HepG2 (cell line): ENCODE measurements around the gene C20orf204. TPM values are rescaled to one million over a fixed set of nuclear protein-coding genes. Genes with fewer than 3 reads are reported as not detected.

Experiments used
- ASH2L ChIP-seq: fragments of 300-600, 200-600 bp; sonication (generic); IDR thresholded peaks from 2 replicates; pipeline ENCODE4 v1.7.0; 2017; ENCODE audit warnings: low read depth, mild to moderate bottlenecking, moderate library complexity, mixed read lengths, low read length; ENCODE audit not compliant: insufficient read length
- BHLHE40 ChIP-seq: IDR thresholded peaks from 2 replicates; pipeline ENCODE4 v1.6.1; 2011; ENCODE audit warnings: low read length, improper control_type of control experiment
- CBFB ChIP-seq: sonication (generic); formaldehyde crosslinking; IDR thresholded peaks from 2 replicates; pipeline ENCODE4 v1.4.0; 2020; ENCODE audit warnings: missing genetic modification reagents
- CBX5 ChIP-seq: sonication (generic); formaldehyde crosslinking; IDR thresholded peaks from 2 replicates; pipeline ENCODE4 v1.4.0; 2020; ENCODE audit warnings: missing genetic modification reagents, borderline replicate concordance
- CREB1 ChIP-seq, 2 experiments: fragments of 450-650 bp in 1 of 2; IDR thresholded peaks; 2 replicates each; pipeline ENCODE4 v1.6.1; 2016 to 2017; ENCODE audit warnings: control low read depth in 1 of 2, mild to moderate bottlenecking in 1 of 2, missing compliant biosample characterization in 1 of 2, missing genetic modification characterization in 1 of 2
- FLYWCH1 ChIP-seq: sonication (generic); formaldehyde crosslinking; IDR thresholded peaks from 2 replicates; pipeline ENCODE4 v1.8.1; 2023; ENCODE audit warnings: mild to moderate bottlenecking, missing genetic modification reagents
- KLF9 ChIP-seq: IDR thresholded peaks from 2 replicates; pipeline ENCODE4 v1.6.1; 2016; ENCODE audit warnings: low read depth
- NFYC ChIP-seq: IDR thresholded peaks from 2 replicates; pipeline ENCODE4 v1.6.1; 2016; ENCODE audit warnings: missing genetic modification reagents, missing compliant biosample characterization
- NR2C2 ChIP-seq: sonication (generic); formaldehyde crosslinking; IDR thresholded peaks from 2 replicates; pipeline ENCODE4 v1.4.0; 2020; ENCODE audit warnings: missing genetic modification reagents, mild to moderate bottlenecking, moderate library complexity, borderline replicate concordance
- NR2F6 ChIP-seq, 2 experiments: IDR thresholded peaks; 2 replicates each; pipeline ENCODE4 v1.6.1; 2016; ENCODE audit warnings: antibody characterized with exemption in 1 of 2, mild to moderate bottlenecking in 1 of 2
- PHF20 ChIP-seq: sonication (generic); formaldehyde crosslinking; IDR thresholded peaks from 2 replicates; pipeline ENCODE4 v1.5.0; 2020; ENCODE audit warnings: mild to moderate bottlenecking, missing genetic modification reagents
- SOX5 ChIP-seq: IDR thresholded peaks from 2 replicates; pipeline ENCODE4 v1.6.1; 2016; ENCODE audit warnings: borderline replicate concordance
- ZNF136 ChIP-seq: sonication (generic); formaldehyde crosslinking; IDR thresholded peaks from 2 replicates; pipeline ENCODE4 v1.8.1; 2022; ENCODE audit warnings: low read depth, mild to moderate bottlenecking, moderate library complexity, missing genetic modification reagents
- ZNF232 ChIP-seq: sonication (generic); formaldehyde crosslinking; IDR thresholded peaks from 2 replicates; pipeline ENCODE4 v1.4.0; 2020; ENCODE audit warnings: missing genetic modification reagents, borderline replicate concordance
- ZNF264 ChIP-seq: sonication (generic); formaldehyde crosslinking; IDR thresholded peaks from 2 replicates; pipeline ENCODE4 v1.4.0; 2020; ENCODE audit warnings: missing genetic modification reagents
- ZNF460 ChIP-seq: sonication (generic); formaldehyde crosslinking; IDR thresholded peaks from 2 replicates; pipeline ENCODE4 v1.5.1; 2020; ENCODE audit warnings: missing genetic modification reagents, mild to moderate bottlenecking, borderline replicate concordance
- ZNF496 ChIP-seq: sonication (generic); formaldehyde crosslinking; IDR thresholded peaks from 2 replicates; pipeline ENCODE4 v1.8.1; 2023; ENCODE audit warnings: mild to moderate bottlenecking, moderate library complexity, missing genetic modification reagents; ENCODE audit not compliant: insufficient replicate concordance
- ZNF788 ChIP-seq: sonication (generic); formaldehyde crosslinking; IDR thresholded peaks from 2 replicates; pipeline ENCODE4 v1.5.0; 2020; ENCODE audit warnings: mild to moderate bottlenecking, missing genetic modification reagents, borderline replicate concordance
- polyA plus RNA-seq, 8 experiments: library from polyadenylated mRNA; depleted of rRNA in 3 of 8; stranded (reverse) in 7 of 8; unstranded in 1 of 8; fragments of >200 nt; fragmentation: Illumina TruSeq in 4 of 8; extraction: Trizol in 4 of 8; gene quantifications; 2 replicates each; pipeline versions ENCODE4 v1.2.1 to v1.2.3, GENCODE V29; 2011 to 2016; ENCODE audit warnings: low read depth in 4 of 8, missing spikeins in 1 of 8, mixed read lengths in 1 of 8; ENCODE audit not compliant: insufficient read depth in 1 of 8
- total RNA-seq, 5 experiments: library from RNA; depleted of rRNA; stranded (reverse); fragments of >200 nt; fragmentation: Illumina TruSeq; extraction: Trizol; gene quantifications; 2 replicates each; pipeline ENCODE4 v1.2.3, GENCODE V29; 2016; ENCODE audit warnings: low read depth in 1 of 5
- TF ChIP-seq, protein P1 (sequence below): sonication (generic); formaldehyde crosslinking; IDR thresholded peaks from 2 replicates; pipeline ENCODE4 v1.4.0; 2020; ENCODE audit warnings: mild to moderate bottlenecking, missing genetic modification reagents
- TF ChIP-seq, protein P2 (sequence below): IDR thresholded peaks from 2 replicates; pipeline ENCODE4 v1.6.1; 2016; ENCODE audit warnings: low read depth
- TF ChIP-seq, protein P3 (sequence below): sonication (generic); formaldehyde crosslinking; IDR thresholded peaks from 2 replicates; pipeline ENCODE4 v1.9.0; 2021; ENCODE audit warnings: missing genetic modification reagents, mild to moderate bottlenecking, borderline replicate concordance
- TF ChIP-seq, protein P4 (sequence below): sonication (generic); formaldehyde crosslinking; IDR thresholded peaks from 2 replicates; pipeline ENCODE4 v1.8.0; 2022; ENCODE audit warnings: mild to moderate bottlenecking, missing genetic modification reagents, moderate library complexity
- TF ChIP-seq, protein P5 (sequence below): sonication (generic); formaldehyde crosslinking; IDR thresholded peaks from 2 replicates; pipeline ENCODE4 v1.4.0; 2020; ENCODE audit warnings: missing genetic modification reagents

C20orf204 gene
- total and polyA plus RNA-seq, 2 of the 13 experiments (the other 11 are each of a cell fraction or from before 2014, with no cell fraction given) = 22.1 to 80.0 TPM

DNA sequence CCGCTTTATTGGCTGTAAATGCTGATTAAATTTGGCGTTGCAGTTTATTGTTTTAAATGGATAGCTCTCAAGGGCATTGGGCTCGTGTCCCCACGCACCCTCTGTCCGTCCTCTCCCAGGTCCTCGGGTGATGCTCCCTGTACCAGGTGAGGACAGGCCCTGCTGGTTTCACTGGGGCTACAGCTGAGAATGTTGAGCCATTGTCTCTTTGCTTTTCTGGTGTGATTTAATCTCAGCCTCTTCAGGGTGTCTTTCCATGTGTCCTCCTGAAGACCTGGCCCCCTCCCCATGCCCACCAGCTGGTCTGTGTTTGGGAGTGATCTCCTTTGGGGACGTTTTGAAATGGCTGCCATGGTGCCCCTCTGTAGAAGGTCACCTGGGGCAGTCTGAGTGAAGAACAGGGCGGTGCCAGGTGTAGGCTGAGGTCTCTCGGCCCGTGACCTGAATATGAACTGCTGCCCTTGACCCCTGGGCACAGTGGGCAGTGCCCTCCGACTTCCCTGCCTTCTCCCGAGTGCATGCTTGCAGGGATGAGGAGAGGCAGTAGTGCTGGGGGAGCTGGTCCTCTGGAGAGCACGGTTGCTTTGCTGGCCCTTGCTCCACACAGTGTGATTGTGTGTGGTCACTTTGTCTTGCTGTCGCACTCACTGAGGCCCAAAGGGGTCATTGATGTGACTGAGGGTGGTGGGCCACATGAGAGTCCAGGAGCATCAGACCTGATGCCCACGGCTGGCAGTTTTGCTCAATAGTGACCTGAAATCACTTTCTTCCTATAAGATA lies 12.4 kb upstream of the C20orf204 start (continued):
- TF ChIP-seq, protein P1, sequence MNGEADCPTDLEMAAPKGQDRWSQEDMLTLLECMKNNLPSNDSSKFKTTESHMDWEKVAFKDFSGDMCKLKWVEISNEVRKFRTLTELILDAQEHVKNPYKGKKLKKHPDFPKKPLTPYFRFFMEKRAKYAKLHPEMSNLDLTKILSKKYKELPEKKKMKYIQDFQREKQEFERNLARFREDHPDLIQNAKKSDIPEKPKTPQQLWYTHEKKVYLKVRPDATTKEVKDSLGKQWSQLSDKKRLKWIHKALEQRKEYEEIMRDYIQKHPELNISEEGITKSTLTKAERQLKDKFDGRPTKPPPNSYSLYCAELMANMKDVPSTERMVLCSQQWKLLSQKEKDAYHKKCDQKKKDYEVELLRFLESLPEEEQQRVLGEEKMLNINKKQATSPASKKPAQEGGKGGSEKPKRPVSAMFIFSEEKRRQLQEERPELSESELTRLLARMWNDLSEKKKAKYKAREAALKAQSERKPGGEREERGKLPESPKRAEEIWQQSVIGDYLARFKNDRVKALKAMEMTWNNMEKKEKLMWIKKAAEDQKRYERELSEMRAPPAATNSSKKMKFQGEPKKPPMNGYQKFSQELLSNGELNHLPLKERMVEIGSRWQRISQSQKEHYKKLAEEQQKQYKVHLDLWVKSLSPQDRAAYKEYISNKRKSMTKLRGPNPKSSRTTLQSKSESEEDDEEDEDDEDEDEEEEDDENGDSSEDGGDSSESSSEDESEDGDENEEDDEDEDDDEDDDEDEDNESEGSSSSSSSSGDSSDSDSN (CRISPR knock-in tag) = no peak; the same call in 1 of the 2 replicates
- TF ChIP-seq KLF9 (CRISPR knock-in tag) = no peak
- no peak for TF ChIP-seq ZNF788 (CRISPR knock-in tag)
- no peak for TF ChIP-seq PHF20 (CRISPR knock-in tag)
- no peak for TF ChIP-seq SOX5 (CRISPR knock-in tag)
- no peak for TF ChIP-seq ZNF496 (CRISPR knock-in tag)
- TF ChIP-seq, protein P2, sequence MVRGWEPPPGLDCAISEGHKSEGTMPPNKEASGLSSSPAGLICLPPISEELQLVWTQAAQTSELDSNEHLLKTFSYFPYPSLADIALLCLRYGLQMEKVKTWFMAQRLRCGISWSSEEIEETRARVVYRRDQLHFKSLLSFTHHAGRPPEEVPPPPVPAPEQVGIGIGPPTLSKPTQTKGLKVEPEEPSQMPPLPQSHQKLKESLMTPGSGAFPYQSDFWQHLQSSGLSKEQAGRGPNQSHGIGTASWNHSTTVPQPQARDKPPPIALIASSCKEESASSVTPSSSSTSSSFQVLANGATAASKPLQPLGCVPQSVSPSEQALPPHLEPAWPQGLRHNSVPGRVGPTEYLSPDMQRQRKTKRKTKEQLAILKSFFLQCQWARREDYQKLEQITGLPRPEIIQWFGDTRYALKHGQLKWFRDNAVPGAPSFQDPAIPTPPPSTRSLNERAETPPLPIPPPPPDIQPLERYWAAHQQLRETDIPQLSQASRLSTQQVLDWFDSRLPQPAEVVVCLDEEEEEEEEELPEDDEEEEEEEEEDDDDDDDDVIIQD (CRISPR knock-in tag) = no peak
- peak; percentile 4; the same call in 1 of the 2 replicates for TF ChIP-seq CBX5 (CRISPR knock-in tag)
- TF ChIP-seq ZNF264 = no peak
- TF ChIP-seq NFYC (CRISPR knock-in tag) = no peak
- TF ChIP-seq, protein P3, sequence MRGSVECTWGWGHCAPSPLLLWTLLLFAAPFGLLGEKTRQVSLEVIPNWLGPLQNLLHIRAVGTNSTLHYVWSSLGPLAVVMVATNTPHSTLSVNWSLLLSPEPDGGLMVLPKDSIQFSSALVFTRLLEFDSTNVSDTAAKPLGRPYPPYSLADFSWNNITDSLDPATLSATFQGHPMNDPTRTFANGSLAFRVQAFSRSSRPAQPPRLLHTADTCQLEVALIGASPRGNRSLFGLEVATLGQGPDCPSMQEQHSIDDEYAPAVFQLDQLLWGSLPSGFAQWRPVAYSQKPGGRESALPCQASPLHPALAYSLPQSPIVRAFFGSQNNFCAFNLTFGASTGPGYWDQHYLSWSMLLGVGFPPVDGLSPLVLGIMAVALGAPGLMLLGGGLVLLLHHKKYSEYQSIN = no peak
- TF ChIP-seq NR2C2 (CRISPR knock-in tag) = 0 out of 2 replicates have a peak, but pooled peaks have one; percentile 47
- TF ChIP-seq ASH2L = no peak
- TF ChIP-seq, protein P4, sequence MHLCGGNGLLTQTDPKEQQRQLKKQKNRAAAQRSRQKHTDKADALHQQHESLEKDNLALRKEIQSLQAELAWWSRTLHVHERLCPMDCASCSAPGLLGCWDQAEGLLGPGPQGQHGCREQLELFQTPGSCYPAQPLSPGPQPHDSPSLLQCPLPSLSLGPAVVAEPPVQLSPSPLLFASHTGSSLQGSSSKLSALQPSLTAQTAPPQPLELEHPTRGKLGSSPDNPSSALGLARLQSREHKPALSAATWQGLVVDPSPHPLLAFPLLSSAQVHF = no peak
- no peak for TF ChIP-seq FLYWCH1
- TF ChIP-seq CBFB (CRISPR knock-in tag) = no peak; the same call in 1 of the 2 replicates
- no peak for TF ChIP-seq ZNF232 (CRISPR knock-in tag)
- TF ChIP-seq BHLHE40 = no peak
- TF ChIP-seq, protein P5, sequence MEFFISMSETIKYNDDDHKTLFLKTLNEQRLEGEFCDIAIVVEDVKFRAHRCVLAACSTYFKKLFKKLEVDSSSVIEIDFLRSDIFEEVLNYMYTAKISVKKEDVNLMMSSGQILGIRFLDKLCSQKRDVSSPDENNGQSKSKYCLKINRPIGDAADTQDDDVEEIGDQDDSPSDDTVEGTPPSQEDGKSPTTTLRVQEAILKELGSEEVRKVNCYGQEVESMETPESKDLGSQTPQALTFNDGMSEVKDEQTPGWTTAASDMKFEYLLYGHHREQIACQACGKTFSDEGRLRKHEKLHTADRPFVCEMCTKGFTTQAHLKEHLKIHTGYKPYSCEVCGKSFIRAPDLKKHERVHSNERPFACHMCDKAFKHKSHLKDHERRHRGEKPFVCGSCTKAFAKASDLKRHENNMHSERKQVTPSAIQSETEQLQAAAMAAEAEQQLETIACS (CRISPR knock-in tag) = no peak
- 0 out of 2 replicates have a peak, but pooled peaks have one; percentile 5 for TF ChIP-seq ZNF136 (CRISPR knock-in tag)
- TF ChIP-seq NR2F6 (IDR thresholded peaks at IDR 0.05) = peak; percentile 82; the same call in 1 of the 2 replicates
- peak; percentile 86 for TF ChIP-seq NR2F6 (CRISPR knock-in tag; IDR thresholded peaks at IDR 0.05)
- no peak for TF ChIP-seq ZNF460
- TF ChIP-seq CREB1 (IDR thresholded peaks at IDR 0.05) = no peak
- TF ChIP-seq CREB1 (CRISPR knock-in tag; IDR thresholded peaks at IDR 0.05) = no peak
